K562 (cell line): Measurements from ENCODE around the gene MAMDC4. TPM values are rescaled to one million over a fixed set of nuclear protein-coding genes. Genes with fewer than 3 reads are reported as not detected.

Source experiments
- ATAC-seq: fragments of 200-7000 bp; cut with Tn5 transposase; 3 replicates; pipeline ENCODE4 v1.9.1; 2020; ENCODE audit warnings: moderate library complexity
- BruUV-seq: library from RNA; stranded (reverse); fragments of 400-500 nt; replicated peaks from 2 replicates; lab custom pipeline; 2021; lab: Mats Ljungman, UMichigan
- CTCF ChIA-PET: fragments of 300-600 bp; formaldehyde crosslinking; extraction: SDS; loops from one replicate; lab custom pipeline; 2021; ENCODE audit warnings: low intra/inter-chr PET ratio; lab: Yijun Ruan, JAX
- POLR2A ChIA-PET: fragments of 300-600, 350-650 bp; sonication (Branson Sonifier 250); formaldehyde crosslinking; extraction: SDS; loops from one replicate; lab custom pipeline; 2021; ENCODE audit warnings: antibody characterized with exemption, inconsistent platforms; lab: Yijun Ruan, JAX
- DNase-seq, 4 experiments: peaks; one replicate each; pipeline versions ENCODE4 v3.0.0 to v3.0.0-alpha.2; 2011 to 2018; ENCODE audit warnings: low spot score in 3 of 4, mixed read lengths in 3 of 4; ENCODE audit errors: extremely low read depth in 1 of 4
- FAIRE-seq: peaks from 2 replicates; lab custom pipeline; 2011; peaks lifted over from hg19 to GRCh38; lab: Jason Lieb, UNC
- H2AFZ ChIP-seq: 2 replicates; pipeline ENCODE4 v1.6.0; 2011; ENCODE audit warnings: low read depth, low read length, control low read depth, inconsistent platforms
- H3K27ac ChIP-seq: fragments of 200-600 bp; 3 replicates; pipeline ENCODE4 v1.8.0; 2011; ENCODE audit warnings: low read depth, mild to moderate bottlenecking, control low read depth, inconsistent platforms, low read length, moderate library complexity, mixed read lengths; ENCODE audit errors: extremely low read depth
- H3K27me3 ChIP-seq, 2 experiments: fragments of 300-600 bp in 1 of 2; 2 replicates in 1 of 2; 3 replicates in 1 of 2; pipeline versions ENCODE4 v1.6.0 to v1.8.0; 2011; ENCODE audit warnings: inconsistent platforms in 2 of 2, low read length in 2 of 2, mild to moderate bottlenecking in 1 of 2, mixed read lengths in 1 of 2, moderate library complexity in 1 of 2; ENCODE audit not compliant: control insufficient read depth in 2 of 2, insufficient read depth in 2 of 2
- H3K36me3 ChIP-seq: fragments of 300-600 bp; 3 replicates; pipeline ENCODE4 v1.8.0; 2011; ENCODE audit warnings: mild to moderate bottlenecking, low read length, inconsistent platforms; ENCODE audit not compliant: control insufficient read depth, insufficient read depth
- H3K4me1 ChIP-seq, 2 experiments: fragments of 200-600 bp in 1 of 2; replicated peaks in 1 of 2; 2 replicates in 1 of 2; 3 replicates in 1 of 2; pipeline versions ENCODE4 v1.5.1 to v1.8.0; 2011; ENCODE audit warnings: inconsistent platforms in 2 of 2, low read length in 2 of 2, mild to moderate bottlenecking in 1 of 2, mixed read lengths in 1 of 2, moderate library complexity in 1 of 2; ENCODE audit not compliant: control insufficient read depth in 2 of 2, insufficient read depth in 2 of 2
- H3K4me2 ChIP-seq: 2 replicates; pipeline ENCODE4 v1.6.1; 2011; ENCODE audit warnings: low read length, control low read depth, inconsistent platforms, mixed read lengths; ENCODE audit not compliant: insufficient read depth
- H3K4me3 ChIP-seq: fragments of 200-600 bp; sonication (generic), shearing (Covaris generic); 2 replicates; pipeline ENCODE4 v1.5.1; 2016; ENCODE audit warnings: control low read depth, inconsistent platforms
- H3K79me2 ChIP-seq: fragments of 200-600 bp; 3 replicates; pipeline ENCODE4 v1.8.0; 2011; ENCODE audit warnings: low read length, inconsistent platforms; ENCODE audit not compliant: control insufficient read depth, insufficient read depth
- H3K9ac ChIP-seq, 2 experiments: 2 replicates each; pipeline versions ENCODE4 v1.6.0 to v1.6.1; 2011; ENCODE audit warnings: low read depth in 2 of 2, low read length in 2 of 2, control low read depth in 1 of 2, inconsistent platforms in 1 of 2, mild to moderate bottlenecking in 1 of 2, mixed read lengths in 1 of 2; ENCODE audit not compliant: insufficient read depth in 1 of 2
- H3K9me1 ChIP-seq: one replicate; pipeline ENCODE4 v1.6.0; 2011; ENCODE audit warnings: inconsistent platforms, mild to moderate bottlenecking, low read length, moderate library complexity; ENCODE audit not compliant: control insufficient read depth, insufficient read depth
- H3K9me3 ChIP-seq: replicated peaks from 2 replicates; pipeline ENCODE4 v1.5.1; 2011; ENCODE audit warnings: low read depth, low read length, inconsistent platforms; ENCODE audit not compliant: control insufficient read depth, insufficient read depth
- H4K20me1 ChIP-seq: replicated peaks from 2 replicates; pipeline ENCODE4 v1.6.1; 2011; ENCODE audit warnings: low read length, inconsistent platforms, mixed read lengths; ENCODE audit not compliant: control insufficient read depth, insufficient read depth
- CBX5 ChIP-seq: IDR thresholded peaks from 2 replicates; pipeline ENCODE4 v1.6.1; 2014; ENCODE audit warnings: low read depth, borderline replicate concordance
- DACH1 ChIP-seq: fragments of 450-650 bp; IDR thresholded peaks from 2 replicates; pipeline ENCODE4 v1.6.1; 2018; ENCODE audit not compliant: partially characterized antibody
- SMAD4 ChIP-seq: fragments of 250-450 bp; sonication (Bioruptor Pico); conservative IDR thresholded peaks from 2 replicates; pipeline ENCODE4 v1.8.0; 2021; ENCODE audit warnings: inconsistent platforms, mild to moderate bottlenecking, moderate library complexity
- TCFL5 ChIP-seq: fragments of 250-450 bp; sonication (Bioruptor Pico); conservative IDR thresholded peaks from 2 replicates; pipeline ENCODE4 v1.6.1; 2021; ENCODE audit warnings: mild to moderate bottlenecking, moderate library complexity, matching md5 sums
- ZNF41 ChIP-seq: fragments of 250-450 bp; sonication (Bioruptor Pico); conservative IDR thresholded peaks from 2 replicates; pipeline ENCODE4 v1.4.0; 2020; ENCODE audit warnings: mild to moderate bottlenecking
- WGBS: fragments of 100-300 bp; shearing (Covaris generic); methylation state at CpG from one replicate; pipeline ENCODE4 v1.1.6; 2016; ENCODE audit warnings: low coverage, mixed read lengths; ENCODE audit not compliant: insufficient coverage; ENCODE audit errors: missing lambda C conversion rate; 5-methylcytosine and 5-hydroxymethylcytosine counted together
- in situ Hi-C: fragments of 300-500 bp; cut with MboI; formaldehyde crosslinking; loops from 4 replicates; pipeline ENCODE4 v1.15.0; 2018; ENCODE audit warnings: inconsistent platforms, mixed read lengths
- intact Hi-C: fragments of 100-400 bp; cut with micrococcal nuclease; formaldehyde crosslinking; loops from 2 replicates; pipeline ENCODE4 v1.14.2; 2022
- polyA plus RNA-seq, 8 experiments: library from polyadenylated mRNA; depleted of rRNA in 4 of 8; stranded (reverse) in 5 of 8; unstranded in 3 of 8; fragments of >200 nt; fragmentation: Nextera tagmentation in 2 of 8; fragmentation: Illumina TruSeq in 1 of 8; extraction: Ambion mirVana in 2 of 8; extraction: Trizol in 1 of 8; gene quantifications; 2 replicates each; pipeline versions ENCODE4 v1.2.1 to v1.2.3, GENCODE V29; 2011 to 2014; ENCODE audit warnings: inconsistent platforms in 1 of 8, missing spikeins in 1 of 8
- total RNA-seq, 7 experiments: library from RNA; depleted of rRNA in 6 of 7; stranded (reverse); fragments of >200 nt in 6 of 7; fragmentation: Illumina TruSeq in 2 of 7; extraction: Trizol in 2 of 7; gene quantifications; 2 replicates each; pipeline versions ENCODE4 v1.2.1 to v1.2.3, GENCODE V29; 2011 to 2021; ENCODE audit warnings: low replicate concordance in 1 of 7
- TF ChIP-seq, protein P1 (sequence below): sonication (generic); formaldehyde crosslinking; IDR thresholded peaks from 2 replicates; pipeline ENCODE4 v1.8.1; 2023; ENCODE audit warnings: mild to moderate bottlenecking, missing genetic modification reagents

Gene MAMDC4
- total and polyA plus RNA-seq, 9 of the 15 experiments (the other 6 are each of a cell fraction or from before 2014, with no cell fraction given) = 0.03 to 10.8 (median 1.5) TPM

DNA sequence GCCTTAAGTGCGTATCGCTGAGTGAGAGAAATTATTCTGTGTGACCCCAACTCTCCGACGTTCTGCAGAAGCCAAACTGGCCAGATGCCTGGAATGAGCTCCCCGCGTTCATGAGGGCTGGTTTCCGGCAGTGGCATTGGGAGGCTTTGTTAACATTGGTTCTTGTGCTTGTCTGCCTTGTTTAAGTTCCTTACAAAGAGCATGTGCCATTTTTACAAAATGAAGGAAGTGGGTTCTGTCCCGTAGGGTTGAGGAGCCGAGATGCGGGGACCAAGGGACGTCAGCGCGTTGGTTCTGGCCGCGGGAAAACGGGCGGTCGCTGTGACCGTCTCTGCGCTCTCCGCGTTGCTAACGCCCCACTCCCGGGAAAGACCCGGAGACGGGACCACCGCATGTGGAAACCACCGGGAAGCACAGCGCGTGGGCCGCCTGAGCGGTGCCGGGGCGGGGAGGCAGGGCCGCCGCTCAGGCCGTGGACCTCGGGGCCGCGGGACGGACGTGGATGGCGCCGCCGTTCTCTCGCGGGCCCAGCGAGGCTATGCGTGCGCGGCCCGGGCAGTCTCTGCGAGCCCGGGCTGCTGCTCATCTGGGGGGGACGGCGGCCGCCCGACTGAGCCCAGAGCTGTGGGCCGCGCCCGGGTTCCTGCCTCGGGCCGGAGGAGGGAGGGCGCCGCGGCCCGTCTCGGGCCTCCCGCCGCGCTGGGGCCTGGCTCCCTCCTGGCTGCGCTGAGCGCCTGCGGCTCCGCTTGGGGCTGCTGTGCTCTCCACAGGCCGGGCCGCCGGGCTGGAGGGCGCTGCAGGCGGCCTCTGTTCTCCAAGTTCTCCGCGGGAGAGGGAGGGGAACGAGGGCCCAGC is 30.9 kb upstream of the MAMDC4 start (continued):
- TF ChIP-seq ZNF41 (no peak), TCFL5 (no peak), CBX5 (no peak), SMAD4 (CRISPR knock-in tag) (no peak)

GRCh38 chr9:136821826-136822544 is 30.2 kb upstream of the MAMDC4 start:
- H3K27ac ChIP-seq = no peak overlapping the region
- no TSS peak for BruUV-seq
- no peak for ATAC-seq
- peaks cover 50% of the 10 kb centered on the region for H3K79me2 ChIP-seq
- H3K36me3 ChIP-seq = peaks cover 71% of the 10 kb centered on the region; the same call in 2 of the 3 replicates
- no peaks in the 10 kb centered on the region for H3K9me1 ChIP-seq
- no peak overlapping the region for H3K4me3 ChIP-seq
- no peaks in the 10 kb centered on the region; the same call in 1 of the 2 replicates for H4K20me1 ChIP-seq
- H3K9me3 ChIP-seq = no peaks in the 10 kb centered on the region
- TF ChIP-seq, protein P1, sequence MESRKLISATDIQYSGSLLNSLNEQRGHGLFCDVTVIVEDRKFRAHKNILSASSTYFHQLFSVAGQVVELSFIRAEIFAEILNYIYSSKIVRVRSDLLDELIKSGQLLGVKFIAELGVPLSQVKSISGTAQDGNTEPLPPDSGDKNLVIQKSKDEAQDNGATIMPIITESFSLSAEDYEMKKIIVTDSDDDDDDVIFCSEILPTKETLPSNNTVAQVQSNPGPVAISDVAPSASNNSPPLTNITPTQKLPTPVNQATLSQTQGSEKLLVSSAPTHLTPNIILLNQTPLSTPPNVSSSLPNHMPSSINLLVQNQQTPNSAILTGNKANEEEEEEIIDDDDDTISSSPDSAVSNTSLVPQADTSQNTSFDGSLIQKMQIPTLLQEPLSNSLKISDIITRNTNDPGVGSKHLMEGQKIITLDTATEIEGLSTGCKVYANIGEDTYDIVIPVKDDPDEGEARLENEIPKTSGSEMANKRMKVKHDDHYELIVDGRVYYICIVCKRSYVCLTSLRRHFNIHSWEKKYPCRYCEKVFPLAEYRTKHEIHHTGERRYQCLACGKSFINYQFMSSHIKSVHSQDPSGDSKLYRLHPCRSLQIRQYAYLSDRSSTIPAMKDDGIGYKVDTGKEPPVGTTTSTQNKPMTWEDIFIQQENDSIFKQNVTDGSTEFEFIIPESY (CRISPR knock-in tag) = 0 out of 2 replicates have a peak, but pooled peaks have one; percentile 0
- TF ChIP-seq DACH1 = no peak
- no peak for DNase-seq
- no peak overlapping the region for H2AFZ ChIP-seq
- ChIA-PET POLR2A (interaction anchor here (0.6 to 0.9 kb wide), 3 partner anchors 9 to 308 kb away, joined by 3 to 4 read pairs (median 3); no protein-coding TSS in a partner anchor), CTCF (no interaction called here)
- no peak overlapping the region for H3K4me2 ChIP-seq
- in situ Hi-C loops (no loop called here), intact Hi-C loops (no loop called here)
- H3K4me1 ChIP-seq = peaks cover 0 to 33% of the 10 kb centered on the region in 2 experiments; a peak in 2 of 5 replicates
- H3K27me3 ChIP-seq = no peaks in the 10 kb centered on the region
- 91% methylated on average over 6 of the region's 42 CpGs for WGBS
- H3K9ac ChIP-seq = peak overlapping the region in 1 of 2 experiments; percentile 35; a peak in 1 of 4 replicates
- no peak for FAIRE-seq
